ENCODE results near the gene RPL35A.

Gene RPL35A

DNA sequence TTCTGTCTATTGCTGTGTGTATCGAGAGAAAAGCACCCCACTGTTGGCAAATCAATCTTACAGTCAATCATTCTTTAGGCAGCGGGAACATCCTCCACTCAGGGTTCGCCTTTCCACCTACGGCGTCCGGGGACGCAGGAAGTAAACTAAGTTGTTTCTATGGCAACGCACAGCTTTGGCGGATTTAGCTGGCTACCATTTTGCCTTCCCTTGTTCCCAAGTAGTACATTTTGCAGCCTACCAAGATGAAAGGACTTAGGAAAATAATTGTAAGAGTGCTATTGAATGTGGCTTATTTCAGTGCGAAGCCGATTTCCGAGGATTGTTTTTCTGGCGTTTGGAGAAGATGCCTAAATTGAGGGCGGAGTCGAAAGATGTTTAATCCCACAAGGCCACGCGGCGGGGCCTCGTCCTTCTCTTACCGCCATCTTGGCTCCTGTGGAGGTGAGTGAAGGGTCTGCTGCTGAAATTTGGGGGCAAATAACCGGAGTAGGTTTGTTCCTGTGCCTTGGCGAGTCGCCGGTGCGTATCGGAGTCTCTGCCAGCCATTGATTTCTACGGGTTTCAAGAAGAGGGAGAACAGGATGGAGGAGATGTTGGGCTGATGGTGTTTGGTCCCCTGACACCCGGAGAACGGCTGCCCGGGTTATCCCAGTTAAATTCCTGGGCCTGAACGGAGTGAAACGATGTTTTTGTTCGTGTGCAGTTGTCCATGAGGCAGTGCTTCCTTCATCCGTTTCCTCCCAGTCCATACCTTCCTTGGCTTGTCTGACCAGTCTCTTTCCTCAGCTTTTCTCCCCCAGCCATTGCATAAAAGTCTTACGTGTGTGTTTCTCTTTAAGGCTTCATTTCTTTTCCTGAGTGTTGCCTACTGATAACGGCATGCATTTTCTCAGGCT, at the start of gene RPL35A:
TSS of gene RPL35A (plus strand) at position 413 of the 899 bp plus-strand sequence. CDS start 778 bp downstream, outside the sequence.
- TF ChIP-seq, protein P1, sequence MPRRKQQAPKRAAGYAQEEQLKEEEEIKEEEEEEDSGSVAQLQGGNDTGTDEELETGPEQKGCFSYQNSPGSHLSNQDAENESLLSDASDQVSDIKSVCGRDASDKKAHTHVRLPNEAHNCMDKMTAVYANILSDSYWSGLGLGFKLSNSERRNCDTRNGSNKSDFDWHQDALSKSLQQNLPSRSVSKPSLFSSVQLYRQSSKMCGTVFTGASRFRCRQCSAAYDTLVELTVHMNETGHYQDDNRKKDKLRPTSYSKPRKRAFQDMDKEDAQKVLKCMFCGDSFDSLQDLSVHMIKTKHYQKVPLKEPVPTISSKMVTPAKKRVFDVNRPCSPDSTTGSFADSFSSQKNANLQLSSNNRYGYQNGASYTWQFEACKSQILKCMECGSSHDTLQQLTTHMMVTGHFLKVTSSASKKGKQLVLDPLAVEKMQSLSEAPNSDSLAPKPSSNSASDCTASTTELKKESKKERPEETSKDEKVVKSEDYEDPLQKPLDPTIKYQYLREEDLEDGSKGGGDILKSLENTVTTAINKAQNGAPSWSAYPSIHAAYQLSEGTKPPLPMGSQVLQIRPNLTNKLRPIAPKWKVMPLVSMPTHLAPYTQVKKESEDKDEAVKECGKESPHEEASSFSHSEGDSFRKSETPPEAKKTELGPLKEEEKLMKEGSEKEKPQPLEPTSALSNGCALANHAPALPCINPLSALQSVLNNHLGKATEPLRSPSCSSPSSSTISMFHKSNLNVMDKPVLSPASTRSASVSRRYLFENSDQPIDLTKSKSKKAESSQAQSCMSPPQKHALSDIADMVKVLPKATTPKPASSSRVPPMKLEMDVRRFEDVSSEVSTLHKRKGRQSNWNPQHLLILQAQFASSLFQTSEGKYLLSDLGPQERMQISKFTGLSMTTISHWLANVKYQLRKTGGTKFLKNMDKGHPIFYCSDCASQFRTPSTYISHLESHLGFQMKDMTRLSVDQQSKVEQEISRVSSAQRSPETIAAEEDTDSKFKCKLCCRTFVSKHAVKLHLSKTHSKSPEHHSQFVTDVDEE (CRISPR knock-in tag; IDR thresholded peaks at IDR 0.05), result no peak
- TF ChIP-seq ZFP3 (CRISPR knock-in tag; IDR thresholded peaks at IDR 0.05) (no peak), ZNF70 (CRISPR knock-in tag; IDR thresholded peaks at IDR 0.05) (peak; percentile 87)
- peak; percentile 92 for ATAC-seq

DNA sequence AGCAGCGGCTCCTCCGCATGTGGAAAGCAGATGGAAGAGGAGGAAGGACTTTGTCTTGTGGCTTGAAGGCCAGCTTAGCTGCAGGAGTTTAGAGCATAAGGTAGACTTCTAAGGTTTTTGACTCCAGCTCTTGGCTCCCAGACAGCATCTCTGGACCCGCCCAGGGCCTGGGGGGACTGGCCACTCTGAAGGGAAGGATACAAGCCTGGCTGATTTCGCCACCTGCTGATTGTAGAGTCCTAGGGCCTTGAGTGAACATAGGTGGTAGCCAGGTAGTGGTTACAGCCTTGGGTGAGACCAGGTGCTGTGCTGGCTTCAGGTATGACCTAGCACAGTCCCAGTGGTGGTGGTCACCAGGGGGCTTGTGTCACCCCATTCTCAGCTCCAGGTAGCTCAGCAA, 48.4 kb upstream of the RPL35A start:
- ATAC-seq, result no peak
- TF ChIP-seq ZNF8 (CRISPR knock-in tag; IDR thresholded peaks at IDR 0.05) (no peak), BACH2 (CRISPR knock-in tag; IDR thresholded peaks at IDR 0.05; ENCODE audit: borderline replicate concordance) (no peak), CSDC2 (CRISPR knock-in tag; IDR thresholded peaks at IDR 0.05) (no peak), ZFP30 (CRISPR knock-in tag; IDR thresholded peaks at IDR 0.05) (no peak), RARB (CRISPR knock-in tag; IDR thresholded peaks at IDR 0.05) (no peak), PATZ1 (CRISPR knock-in tag; IDR thresholded peaks at IDR 0.05; ENCODE audit: borderline replicate concordance) (no peak), CSRNP3 (CRISPR knock-in tag; IDR thresholded peaks at IDR 0.05) (no peak), PPARA (CRISPR knock-in tag; IDR thresholded peaks at IDR 0.05; ENCODE audit: borderline replicate concordance) (no peak), ZFP3 (CRISPR knock-in tag; IDR thresholded peaks at IDR 0.05) (no peak), ZNF70 (CRISPR knock-in tag; IDR thresholded peaks at IDR 0.05) (no peak), ZC3H10 (CRISPR knock-in tag; IDR thresholded peaks at IDR 0.05) (no peak)
- TF ChIP-seq, protein P1 (CRISPR knock-in tag; IDR thresholded peaks at IDR 0.05), result no peak
- TF ChIP-seq, protein P2, sequence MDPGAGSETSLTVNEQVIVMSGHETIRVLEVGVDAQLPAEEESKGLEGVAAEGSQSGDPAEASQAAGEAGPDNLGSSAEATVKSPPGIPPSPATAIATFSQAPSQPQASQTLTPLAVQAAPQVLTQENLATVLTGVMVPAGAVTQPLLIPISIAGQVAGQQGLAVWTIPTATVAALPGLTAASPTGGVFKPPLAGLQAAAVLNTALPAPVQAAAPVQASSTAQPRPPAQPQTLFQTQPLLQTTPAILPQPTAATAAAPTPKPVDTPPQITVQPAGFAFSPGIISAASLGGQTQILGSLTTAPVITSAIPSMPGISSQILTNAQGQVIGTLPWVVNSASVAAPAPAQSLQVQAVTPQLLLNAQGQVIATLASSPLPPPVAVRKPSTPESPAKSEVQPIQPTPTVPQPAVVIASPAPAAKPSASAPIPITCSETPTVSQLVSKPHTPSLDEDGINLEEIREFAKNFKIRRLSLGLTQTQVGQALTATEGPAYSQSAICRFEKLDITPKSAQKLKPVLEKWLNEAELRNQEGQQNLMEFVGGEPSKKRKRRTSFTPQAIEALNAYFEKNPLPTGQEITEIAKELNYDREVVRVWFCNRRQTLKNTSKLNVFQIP (CRISPR knock-in tag; IDR thresholded peaks at IDR 0.05; ENCODE audit: borderline replicate concordance, low read depth), result no peak

- peak; percentile 98 for ATAC-seq
- TF ChIP-seq ISL1 (CRISPR knock-in tag; IDR thresholded peaks at IDR 0.05) (no peak), ZFP30 (CRISPR knock-in tag; IDR thresholded peaks at IDR 0.05) (no peak), ZFP3 (CRISPR knock-in tag; IDR thresholded peaks at IDR 0.05) (no peak), CSDC2 (CRISPR knock-in tag; IDR thresholded peaks at IDR 0.05) (no peak), RARB (CRISPR knock-in tag; IDR thresholded peaks at IDR 0.05) (no peak), TOX (CRISPR knock-in tag; IDR thresholded peaks at IDR 0.05; ENCODE audit: borderline replicate concordance) (no peak), SNAI2 (CRISPR knock-in tag; IDR thresholded peaks at IDR 0.05) (no peak)
- TF ChIP-seq, protein P1 (CRISPR knock-in tag; IDR thresholded peaks at IDR 0.05), result no peak
- TF ChIP-seq, protein P2 (CRISPR knock-in tag; IDR thresholded peaks at IDR 0.05; ENCODE audit: borderline replicate concordance, low read depth), result no peak
These were observed 43.8 kb upstream of the RPL35A start for GRCh38 chr3:197906023-197906849.

Measured in SK-N-SH treated with all-trans-retinoic acid at 6 μM for 48 hours (cell line).